Stimulated activated effector memory CD8-positive, alpha-beta T cell treated with anti-CD3 and anti-CD28 coated beads, Interleukin-12 subunit alpha, Interleukin-12 subunit beta, amount 100 ng/mL, for 72 hours (primary cell): ENCODE data around the gene PCDH11X.
A peak's percentile ranks its signal among the peaks of the same experiment; 100 is the strongest.
"Not testable (repeated sequence)": the region's sequence is repeated elsewhere in the genome, so short reads cannot be mapped to it uniquely, and the experiment has no call there.

Experiments used
- ATAC-seq: fragments of 150-1000 bp; cut with Tn5 transposase; 2 replicates; pipeline ENCODE4 v1.10.0; 2021
- DNase-seq, 2 donors: peaks; one replicate each; pipeline ENCODE4 v3.0.0; 2021 to 2022; ENCODE audit warnings: low spot score in 2 of 2
- H3K27ac Mint-ChIP-seq: one replicate; pipeline ENCODE4 v1.8.0; 2022; ENCODE audit warnings: mild to moderate bottlenecking, mixed read lengths
- H3K36me3 Mint-ChIP-seq: one replicate; pipeline ENCODE4 v1.8.0; 2022; ENCODE audit warnings: mild to moderate bottlenecking, mixed read lengths
- H3K4me1 Mint-ChIP-seq: one replicate; pipeline ENCODE4 v1.8.0; 2022; ENCODE audit warnings: mixed read lengths
- H3K4me3 Mint-ChIP-seq: one replicate; pipeline ENCODE4 v1.8.0; 2022; ENCODE audit warnings: mild to moderate bottlenecking, mixed read lengths
- H3K9me3 Mint-ChIP-seq: one replicate; pipeline ENCODE4 v1.8.0; 2022; ENCODE audit warnings: mixed read lengths

Gene PCDH11X, protein sequence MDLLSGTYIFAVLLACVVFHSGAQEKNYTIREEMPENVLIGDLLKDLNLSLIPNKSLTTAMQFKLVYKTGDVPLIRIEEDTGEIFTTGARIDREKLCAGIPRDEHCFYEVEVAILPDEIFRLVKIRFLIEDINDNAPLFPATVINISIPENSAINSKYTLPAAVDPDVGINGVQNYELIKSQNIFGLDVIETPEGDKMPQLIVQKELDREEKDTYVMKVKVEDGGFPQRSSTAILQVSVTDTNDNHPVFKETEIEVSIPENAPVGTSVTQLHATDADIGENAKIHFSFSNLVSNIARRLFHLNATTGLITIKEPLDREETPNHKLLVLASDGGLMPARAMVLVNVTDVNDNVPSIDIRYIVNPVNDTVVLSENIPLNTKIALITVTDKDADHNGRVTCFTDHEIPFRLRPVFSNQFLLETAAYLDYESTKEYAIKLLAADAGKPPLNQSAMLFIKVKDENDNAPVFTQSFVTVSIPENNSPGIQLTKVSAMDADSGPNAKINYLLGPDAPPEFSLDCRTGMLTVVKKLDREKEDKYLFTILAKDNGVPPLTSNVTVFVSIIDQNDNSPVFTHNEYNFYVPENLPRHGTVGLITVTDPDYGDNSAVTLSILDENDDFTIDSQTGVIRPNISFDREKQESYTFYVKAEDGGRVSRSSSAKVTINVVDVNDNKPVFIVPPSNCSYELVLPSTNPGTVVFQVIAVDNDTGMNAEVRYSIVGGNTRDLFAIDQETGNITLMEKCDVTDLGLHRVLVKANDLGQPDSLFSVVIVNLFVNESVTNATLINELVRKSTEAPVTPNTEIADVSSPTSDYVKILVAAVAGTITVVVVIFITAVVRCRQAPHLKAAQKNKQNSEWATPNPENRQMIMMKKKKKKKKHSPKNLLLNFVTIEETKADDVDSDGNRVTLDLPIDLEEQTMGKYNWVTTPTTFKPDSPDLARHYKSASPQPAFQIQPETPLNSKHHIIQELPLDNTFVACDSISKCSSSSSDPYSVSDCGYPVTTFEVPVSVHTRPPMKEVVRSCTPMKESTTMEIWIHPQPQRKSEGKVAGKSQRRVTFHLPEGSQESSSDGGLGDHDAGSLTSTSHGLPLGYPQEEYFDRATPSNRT (N-terminal part only)

DNA sequence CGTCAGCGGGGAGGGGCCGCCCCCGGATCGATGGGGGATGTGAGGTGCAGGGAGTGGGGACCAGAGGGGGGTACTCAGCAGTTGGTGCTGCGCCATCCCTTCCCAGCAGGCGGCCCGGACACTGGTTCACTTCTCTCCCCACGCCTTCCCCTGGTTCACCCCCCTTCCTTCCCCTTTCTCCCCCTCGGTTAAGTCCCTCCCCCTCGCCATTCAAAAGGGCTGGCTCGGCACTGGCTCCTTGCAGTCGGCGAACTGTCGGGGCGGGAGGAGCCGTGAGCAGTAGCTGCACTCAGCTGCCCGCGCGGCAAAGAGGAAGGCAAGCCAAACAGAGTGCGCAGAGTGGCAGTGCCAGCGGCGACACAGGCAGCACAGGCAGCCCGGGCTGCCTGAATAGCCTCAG is at the start of gene PCDH11X:
Gene PCDH11X, plus strand, starts transcription at position 241 of the 400 bp plus-strand sequence. CDS start 56,130 bp downstream, outside the sequence.
- H3K4me1 Mint-ChIP-seq, H3K36me3 Mint-ChIP-seq, DNase-seq, H3K9me3 Mint-ChIP-seq, H3K4me3 Mint-ChIP-seq, H3K27ac Mint-ChIP-seq: not testable (repeated sequence)
- peak; percentile 68 for ATAC-seq

DNA sequence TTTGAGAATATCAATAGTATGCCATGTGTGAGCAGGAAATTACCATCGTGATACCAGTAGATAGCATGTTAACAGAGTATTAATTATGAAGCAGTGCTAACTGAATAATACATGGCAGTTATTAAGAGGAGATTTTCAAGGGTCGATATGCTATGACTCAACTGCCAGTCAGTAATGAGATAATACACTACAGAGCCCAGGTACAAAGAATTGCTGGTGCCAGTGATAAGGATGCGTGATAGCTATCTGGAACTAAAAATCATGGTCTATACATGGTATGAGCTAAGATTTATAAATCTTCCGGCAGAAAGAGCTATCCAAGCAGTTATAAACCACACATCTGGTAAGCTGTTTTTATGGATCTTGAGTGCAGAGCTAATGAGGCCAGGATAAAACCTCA is 31.7 kb upstream of the PCDH11X start:
- H3K36me3 Mint-ChIP-seq, H3K4me3 Mint-ChIP-seq, ATAC-seq, H3K27ac Mint-ChIP-seq, H3K9me3 Mint-ChIP-seq, DNase-seq, H3K4me1 Mint-ChIP-seq: not testable (repeated sequence)

DNA sequence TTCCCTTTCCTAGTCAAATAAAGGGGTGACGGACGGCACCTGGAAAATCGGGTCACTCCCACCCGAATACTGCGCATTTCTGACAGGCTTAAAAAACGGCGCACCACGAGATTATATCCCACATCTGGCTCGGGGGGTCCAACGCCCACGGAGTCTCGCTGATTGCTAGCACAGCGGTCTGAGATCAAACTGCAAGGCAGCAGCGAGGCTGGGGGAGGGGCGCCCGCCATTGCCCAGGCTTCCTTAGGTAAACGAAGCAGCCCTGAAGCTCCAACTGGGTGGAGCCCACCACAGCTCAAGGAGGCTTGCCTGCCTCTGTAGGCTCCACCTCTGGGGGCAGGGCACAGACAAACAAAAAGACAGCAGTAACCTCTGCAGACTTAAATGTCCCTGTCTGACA is 26.2 kb upstream of the PCDH11X start:
- H3K36me3 Mint-ChIP-seq, H3K9me3 Mint-ChIP-seq, H3K4me1 Mint-ChIP-seq, DNase-seq, H3K4me3 Mint-ChIP-seq, H3K27ac Mint-ChIP-seq, ATAC-seq: not testable (repeated sequence)

DNA sequence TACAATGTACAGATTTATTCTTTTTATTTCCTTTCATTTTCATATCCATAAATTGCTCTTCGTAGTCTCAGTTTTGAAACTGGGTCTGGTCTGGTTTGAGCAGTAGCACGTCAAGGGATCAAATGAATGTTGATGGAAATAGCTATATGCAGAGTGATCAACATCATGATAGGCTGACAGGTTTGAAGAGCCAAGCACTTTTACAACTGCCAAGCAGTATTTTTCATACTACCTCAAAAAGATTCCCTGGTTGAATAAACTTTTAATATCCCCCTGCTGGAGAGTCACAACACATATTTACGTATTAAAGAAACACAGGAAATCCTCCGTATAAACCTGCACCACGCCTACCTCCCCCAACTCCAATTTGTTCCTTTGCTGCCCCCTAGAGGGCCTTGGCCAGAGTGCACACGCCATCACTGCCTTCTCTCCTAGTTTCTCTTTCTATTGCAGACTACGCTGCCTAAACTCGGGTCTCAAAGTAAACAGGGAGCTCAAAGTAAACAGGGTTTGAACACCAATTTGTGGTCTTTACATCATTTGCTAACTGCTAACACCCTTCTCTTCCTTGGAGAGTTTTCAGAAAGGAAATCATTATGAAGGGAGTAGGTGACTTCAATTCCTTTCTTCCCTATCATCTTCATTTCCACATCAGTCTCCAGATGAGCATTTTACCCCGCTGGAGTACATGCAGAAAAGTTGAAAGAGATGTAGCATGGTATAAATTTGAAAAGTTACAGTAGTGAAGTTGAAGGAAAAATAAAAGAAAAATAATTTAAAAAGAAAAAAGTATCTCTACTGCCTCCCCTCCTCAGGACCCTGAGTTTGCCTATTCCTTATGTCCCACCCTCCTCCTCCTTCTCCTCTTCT is 8.3 kb upstream of the PCDH11X start:
- not testable (repeated sequence) for H3K4me1 Mint-ChIP-seq, DNase-seq, H3K36me3 Mint-ChIP-seq, H3K4me3 Mint-ChIP-seq, H3K27ac Mint-ChIP-seq, H3K9me3 Mint-ChIP-seq
- ATAC-seq: peak; percentile 77

DNA sequence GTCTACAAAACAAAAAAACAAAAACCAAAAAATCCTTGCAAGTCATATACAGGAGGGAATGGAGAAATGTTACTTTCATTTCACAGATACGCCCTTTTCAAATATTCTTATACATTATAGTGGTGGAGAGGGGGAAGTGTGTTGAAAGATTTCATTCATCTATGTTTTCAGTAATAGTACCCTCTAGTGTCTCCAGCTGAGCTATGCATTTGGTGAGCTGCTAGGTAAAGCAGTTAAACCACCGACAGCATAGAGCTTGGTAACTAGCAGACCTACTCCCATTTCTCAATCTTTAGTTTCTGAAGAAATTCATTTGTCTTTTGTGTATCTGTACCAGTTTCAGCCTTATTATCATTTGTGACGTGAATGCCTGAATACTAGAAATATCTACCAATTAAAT is 5.2 kb upstream of the PCDH11X start:
- H3K4me1 Mint-ChIP-seq, H3K27ac Mint-ChIP-seq, H3K36me3 Mint-ChIP-seq, H3K4me3 Mint-ChIP-seq, DNase-seq, ATAC-seq, H3K9me3 Mint-ChIP-seq: not testable (repeated sequence)

DNA sequence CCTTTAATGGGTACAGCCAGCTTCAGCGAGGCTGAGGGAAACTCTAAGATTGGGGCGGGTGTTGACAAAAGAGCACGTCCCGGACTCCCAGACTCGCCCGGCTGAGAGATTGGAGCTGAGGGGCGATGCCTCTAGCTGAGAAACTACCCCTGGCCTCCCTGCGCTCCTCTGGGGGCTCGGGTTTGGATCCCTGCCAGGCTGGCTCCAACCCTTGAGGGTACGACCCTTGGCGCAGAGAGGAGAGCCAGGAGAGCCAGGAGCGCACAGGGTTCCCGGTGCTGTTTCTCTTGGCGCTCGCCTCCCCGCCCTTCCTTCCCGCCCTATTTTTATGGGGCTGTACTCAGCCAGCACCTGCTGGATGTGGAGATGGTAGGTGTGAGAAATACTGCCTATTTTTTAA is 833 bp downstream of the PCDH11X start:
- H3K36me3 Mint-ChIP-seq, H3K9me3 Mint-ChIP-seq, ATAC-seq, H3K4me3 Mint-ChIP-seq, DNase-seq, H3K27ac Mint-ChIP-seq, H3K4me1 Mint-ChIP-seq: not testable (repeated sequence)

DNA sequence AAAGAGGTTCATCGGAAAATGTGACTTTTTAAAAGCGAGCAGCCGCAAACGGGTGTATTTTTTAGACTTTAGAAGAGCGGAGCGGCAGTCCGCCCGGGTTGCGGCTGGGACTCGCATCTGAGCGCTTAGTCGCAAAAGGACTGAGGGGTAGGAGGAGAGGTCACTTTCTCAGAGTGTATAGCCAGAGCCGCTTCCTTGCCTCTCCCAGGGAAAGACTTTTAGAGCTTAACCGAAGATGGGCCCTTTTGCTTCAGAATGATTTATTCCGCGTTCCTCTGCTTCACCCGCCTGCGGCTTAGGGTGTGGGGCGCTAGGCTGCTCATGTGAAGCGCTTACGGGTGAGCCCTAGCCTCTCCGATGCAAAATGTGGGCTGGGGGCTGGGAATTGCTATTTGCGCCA is 1.5 kb downstream of the PCDH11X start:
- not testable (repeated sequence) for H3K4me3 Mint-ChIP-seq, H3K36me3 Mint-ChIP-seq, H3K4me1 Mint-ChIP-seq, H3K27ac Mint-ChIP-seq, ATAC-seq, DNase-seq, H3K9me3 Mint-ChIP-seq

DNA sequence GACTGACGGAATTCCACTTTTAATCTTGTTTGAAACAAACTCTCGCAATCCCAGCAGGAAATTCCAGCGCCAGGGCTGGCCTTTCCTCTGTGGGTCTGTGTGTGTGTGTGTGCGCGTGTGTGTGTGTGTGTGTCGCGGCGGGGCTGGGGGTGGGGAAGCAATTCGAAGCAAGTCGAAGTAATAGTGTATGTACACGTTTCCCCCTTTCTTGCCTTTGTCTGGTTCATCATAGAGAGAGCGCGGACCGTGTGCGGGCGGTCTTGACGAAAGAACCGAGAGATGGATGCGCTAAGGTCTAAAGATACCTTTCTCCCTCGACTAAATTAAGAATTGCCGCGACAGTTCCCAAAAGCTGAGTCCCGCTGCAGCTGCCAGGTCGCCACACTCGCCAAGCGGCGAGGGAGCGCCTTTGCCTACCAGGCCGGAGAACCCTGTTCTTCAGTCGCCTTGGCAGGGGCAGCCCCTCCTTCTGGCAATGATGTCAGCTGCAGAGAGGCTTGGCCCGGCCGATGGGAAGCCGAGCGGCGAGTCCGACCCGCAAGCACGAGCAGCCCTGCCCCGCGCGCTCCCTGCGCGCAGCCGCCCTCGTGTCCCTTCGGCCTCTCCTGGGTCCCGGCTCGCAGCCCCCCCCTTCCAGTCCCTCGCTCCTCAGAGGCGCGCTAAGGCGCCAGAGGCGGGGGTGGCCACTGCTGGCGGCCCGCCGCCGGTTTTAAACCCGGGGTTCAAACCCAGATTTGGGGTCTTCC is 2.6 kb downstream of the PCDH11X start:
- not testable (repeated sequence) for H3K36me3 Mint-ChIP-seq, ATAC-seq, H3K27ac Mint-ChIP-seq, H3K4me1 Mint-ChIP-seq, DNase-seq, H3K9me3 Mint-ChIP-seq, H3K4me3 Mint-ChIP-seq

DNA sequence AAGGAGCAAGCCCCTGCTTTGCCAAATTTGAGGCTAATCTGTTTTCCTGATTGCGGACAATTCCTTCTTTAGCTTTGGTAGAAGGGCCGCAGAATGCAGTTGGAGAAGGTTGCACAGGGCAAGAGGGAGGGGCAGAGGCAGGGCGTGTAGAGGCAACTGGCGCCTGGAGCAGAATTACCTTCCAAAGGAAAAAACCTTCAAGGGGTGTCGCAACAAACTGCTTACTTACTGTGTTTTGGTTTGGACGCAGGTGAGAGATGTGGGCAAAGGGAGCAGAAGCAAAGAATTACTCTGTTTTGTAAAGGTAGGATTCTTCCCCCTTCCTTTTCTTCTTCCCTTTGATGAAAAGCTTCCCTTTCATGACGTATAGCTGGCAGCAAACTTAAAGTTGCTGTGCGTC is 3.6 kb downstream of the PCDH11X start:
- H3K9me3 Mint-ChIP-seq, H3K4me3 Mint-ChIP-seq, H3K36me3 Mint-ChIP-seq, H3K27ac Mint-ChIP-seq, DNase-seq, H3K4me1 Mint-ChIP-seq, ATAC-seq: not testable (repeated sequence)

DNA sequence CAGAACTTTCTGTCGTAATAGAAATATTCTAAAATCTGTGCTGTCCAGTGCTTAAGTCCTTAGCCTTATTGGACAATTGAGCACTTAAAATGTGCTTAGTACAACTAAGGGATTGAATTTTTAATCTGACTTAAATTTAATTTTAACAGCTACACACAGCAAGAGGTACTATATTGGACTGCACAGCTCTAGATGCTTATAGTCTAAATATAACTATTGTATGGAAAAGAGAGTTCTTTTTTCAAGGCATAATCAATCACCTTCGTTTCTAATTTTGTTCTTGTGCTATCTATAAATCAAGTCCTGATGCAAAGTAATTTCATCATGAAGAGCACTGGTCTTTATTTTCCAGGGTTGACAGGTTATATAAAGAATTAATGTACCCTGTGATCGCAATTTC is 38.4 kb downstream of the PCDH11X start:
- H3K27ac Mint-ChIP-seq, ATAC-seq, H3K36me3 Mint-ChIP-seq, DNase-seq, H3K4me1 Mint-ChIP-seq, H3K9me3 Mint-ChIP-seq, H3K4me3 Mint-ChIP-seq: not testable (repeated sequence)

DNA sequence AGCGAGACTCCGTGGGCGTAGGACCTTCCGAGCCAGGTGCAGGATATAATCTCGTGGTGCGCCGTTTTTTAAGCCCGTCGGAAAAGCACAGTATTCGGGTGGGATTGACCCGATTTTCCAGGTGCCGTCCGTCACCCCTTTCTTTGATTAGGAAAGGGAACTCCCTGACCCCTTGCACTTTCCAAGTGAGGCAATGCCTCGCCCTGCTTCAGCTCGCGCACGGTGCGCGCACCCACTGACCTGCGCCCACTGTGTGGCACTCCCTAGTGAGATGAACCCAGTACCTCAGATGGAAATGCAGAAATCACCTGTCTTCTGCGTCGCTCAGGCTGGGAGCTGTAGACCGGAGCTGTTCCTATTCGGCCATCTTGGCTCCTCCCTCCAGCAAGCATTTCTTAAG is 46.1 kb downstream of the PCDH11X start:
- not testable (repeated sequence) for DNase-seq, H3K4me1 Mint-ChIP-seq, H3K27ac Mint-ChIP-seq, H3K36me3 Mint-ChIP-seq, H3K4me3 Mint-ChIP-seq, ATAC-seq, H3K9me3 Mint-ChIP-seq
